Ramos (cell line): ENCODE data around the gene ABHD1.
"Not testable (repeated sequence)": the region's sequence is repeated elsewhere in the genome, so short reads cannot be mapped to it uniquely, and the experiment has no call there.

Experiments
- in situ Hi-C: fragments of 300-500 bp; cut with MboI; formaldehyde crosslinking; loops from one replicate; pipeline ENCODE4 v1.14.3; 2022; ENCODE audit warnings: low sequenced_read_pairs; ENCODE audit not compliant: unreplicated experiment

The ABHD1 gene

GRCh38 chr2:27123302-27124150 lies at the start of gene ABHD1:
Gene ABHD1, plus strand, starts transcription at chr2:27123815. Its CDS starts 134 bp downstream, at chr2:27123949.
- in situ Hi-C loops = no loop called here

GRCh38 chr2:27074738-27075565 lies 48.7 kb upstream of the ABHD1 start:
- in situ Hi-C loops = no loop called here

- in situ Hi-C loops = not testable (repeated sequence)
Measured at GRCh38 chr2:27075566-27075871, 48.1 kb upstream of the ABHD1 start.

DNA sequence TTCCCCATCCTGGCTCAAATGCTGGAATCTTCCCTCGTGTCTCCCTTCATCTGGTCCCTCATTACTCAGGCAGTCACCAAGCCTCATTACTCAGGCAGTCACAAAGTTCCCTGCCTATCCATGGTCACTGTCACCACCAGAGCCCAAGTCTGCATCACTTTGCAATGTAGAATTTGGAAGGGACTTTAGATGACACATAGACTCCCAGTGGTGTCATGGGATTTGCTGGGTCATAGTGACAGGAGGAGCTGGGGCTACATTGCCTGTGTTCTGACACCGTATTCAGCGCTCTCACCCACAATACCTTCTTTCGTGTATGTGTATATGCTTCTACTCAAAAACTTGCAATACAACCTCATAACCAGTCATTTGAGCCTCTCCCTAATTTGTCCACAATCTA lies 47.3 kb upstream of the ABHD1 start:
- in situ Hi-C loops = no loop called here

DNA sequence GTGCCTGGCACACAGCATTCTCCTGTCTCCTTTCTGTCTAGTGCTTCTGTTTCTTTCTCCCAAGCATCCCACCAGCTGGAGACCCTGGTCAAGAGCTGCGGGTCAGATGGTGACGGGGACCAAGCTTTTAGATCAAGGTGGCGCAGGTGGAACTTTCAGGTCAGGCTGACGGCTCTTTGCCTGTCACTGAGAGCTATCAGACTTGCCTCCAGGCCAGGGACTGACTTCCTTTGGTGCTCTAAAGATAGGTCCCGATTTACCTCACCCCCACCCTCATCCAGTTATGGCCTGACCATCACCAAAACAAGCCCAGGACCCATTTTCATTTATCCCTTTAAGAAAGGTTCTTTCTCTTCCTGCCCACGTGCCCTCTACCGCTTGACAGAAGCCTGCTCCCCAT lies 46.4 kb upstream of the ABHD1 start:
- in situ Hi-C loops = no loop called here

DNA sequence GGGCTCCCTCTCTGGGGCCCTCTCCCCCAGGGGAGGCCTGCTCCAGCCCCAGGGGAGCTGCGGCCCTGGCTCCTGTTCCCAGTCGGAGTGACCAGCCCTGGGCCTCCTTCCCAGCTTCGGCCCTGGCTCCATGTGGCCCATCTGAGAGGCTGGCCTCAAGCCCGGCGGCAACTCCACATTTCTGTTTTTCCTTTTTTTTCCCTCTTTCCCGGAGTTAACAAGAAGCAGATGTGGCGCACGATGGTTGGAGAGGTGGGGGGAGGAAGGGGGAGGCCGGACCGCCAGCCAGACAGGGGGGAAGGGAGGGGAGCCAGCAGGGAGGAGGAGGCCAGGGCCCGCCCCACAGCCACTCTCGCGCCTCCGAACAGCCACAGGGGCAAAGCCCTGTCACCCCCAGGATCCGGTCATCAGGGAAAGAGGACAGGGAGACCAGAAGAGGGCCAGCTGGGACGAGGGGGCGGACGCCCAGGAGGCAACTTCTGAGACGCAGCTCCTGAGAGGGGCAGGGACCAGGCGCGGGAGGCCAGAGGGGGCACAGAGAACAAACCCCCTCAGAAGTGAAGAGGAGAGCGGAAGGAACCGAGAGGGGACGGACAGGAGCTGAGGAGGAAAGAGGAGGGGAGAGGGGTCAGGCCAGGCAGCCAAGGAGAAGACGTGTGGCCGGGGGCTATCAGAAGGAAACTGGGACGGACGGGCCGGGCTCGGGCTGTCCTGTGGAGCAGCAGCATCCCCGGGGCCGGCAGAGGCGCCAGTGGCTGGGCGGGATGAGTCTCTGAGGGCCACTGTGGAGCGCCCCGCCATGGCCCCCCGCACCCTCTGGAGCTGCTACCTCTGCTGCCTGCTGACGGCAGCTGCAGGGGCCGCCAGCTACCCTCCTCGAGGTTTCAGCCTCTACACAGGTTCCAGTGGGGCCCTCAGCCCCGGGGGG lies 45.1 kb upstream of the ABHD1 start, which contains the start of gene EMILIN1:
EMILIN1 (plus strand) TSS at position 349 of the 928 bp plus-strand sequence; CDS start at position 800, 451 bp downstream.
- in situ Hi-C loops = no loop called here

DNA sequence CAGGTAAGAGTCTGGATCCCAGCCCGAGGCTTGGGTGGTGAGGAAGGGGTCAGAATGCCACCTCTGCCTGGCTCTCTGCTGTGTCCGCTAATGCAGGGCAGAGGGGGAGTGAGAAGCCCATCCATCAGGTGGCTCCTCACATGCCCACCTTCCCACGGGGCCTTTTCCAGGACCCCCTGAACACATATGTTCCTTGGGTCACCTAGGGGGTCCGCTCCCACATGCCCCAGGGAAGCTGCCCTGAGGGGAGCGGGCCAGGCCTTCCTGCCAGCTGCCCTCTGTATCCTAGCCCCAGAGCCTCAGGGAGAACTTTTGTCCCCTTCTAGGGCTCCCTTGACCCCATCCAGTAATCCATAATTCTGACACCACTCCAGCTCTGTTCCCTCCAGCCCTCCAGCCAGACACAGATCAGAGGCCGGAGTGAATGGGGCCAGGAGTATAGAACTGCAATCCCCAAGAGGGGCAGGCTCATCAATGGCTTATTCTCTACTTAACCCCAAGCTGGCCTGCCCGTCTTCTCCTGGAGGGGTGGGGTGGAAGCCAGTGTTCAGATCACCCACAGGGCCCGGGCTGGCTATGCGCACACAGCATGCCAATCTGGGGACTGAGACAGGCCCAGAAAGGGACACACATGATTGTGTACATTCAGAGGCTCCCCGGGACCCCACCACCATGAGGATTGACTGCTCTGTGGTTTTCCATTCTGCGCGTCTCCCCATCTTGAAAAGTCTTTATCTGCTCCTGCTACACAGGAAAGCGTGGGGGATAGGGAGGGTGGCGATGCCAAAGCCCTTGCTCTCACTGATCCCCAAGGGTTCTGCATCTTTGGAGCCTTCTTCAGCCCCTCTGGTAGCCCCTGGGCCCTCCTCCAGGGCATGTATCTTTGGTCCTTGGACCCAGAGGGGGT lies 44.1 kb upstream of the ABHD1 start:
- in situ Hi-C loops = loop anchor here (10.0 kb wide), 1 partner anchor 115 kb away; no protein-coding TSS in a partner anchor

DNA sequence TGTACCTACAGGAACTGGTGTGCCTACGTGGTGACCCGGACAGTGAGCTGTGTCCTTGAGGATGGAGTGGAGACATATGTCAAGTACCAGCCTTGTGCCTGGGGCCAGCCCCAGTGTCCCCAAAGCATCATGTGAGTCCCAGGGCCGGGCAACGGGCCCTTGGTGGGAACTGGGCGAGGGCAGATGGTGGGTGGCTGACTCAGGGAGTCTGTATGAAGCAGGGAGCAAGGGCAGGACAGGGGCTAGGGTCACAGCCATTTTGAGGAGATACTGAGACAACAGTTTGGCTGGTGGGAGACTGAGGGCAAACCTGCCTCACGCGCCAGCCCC lies 43.5 kb upstream of the ABHD1 start:
- in situ Hi-C loops = loop anchor here (10.0 kb wide), 1 partner anchor 115 kb away; no protein-coding TSS in a partner anchor

DNA sequence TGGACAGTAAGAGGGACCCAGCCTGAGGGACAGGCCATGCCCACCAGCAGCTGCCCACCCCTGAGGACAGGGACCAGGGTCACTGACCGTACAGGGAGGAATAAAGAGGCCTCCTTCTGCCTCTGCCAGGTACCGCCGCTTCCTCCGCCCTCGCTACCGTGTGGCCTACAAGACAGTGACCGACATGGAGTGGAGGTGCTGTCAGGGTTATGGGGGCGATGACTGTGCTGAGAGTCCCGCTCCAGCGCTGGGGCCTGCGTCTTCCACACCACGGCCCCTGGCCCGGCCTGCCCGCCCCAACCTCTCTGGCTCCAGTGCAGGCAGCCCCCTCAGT lies 43.0 kb upstream of the ABHD1 start:
- in situ Hi-C loops = loop anchor here (10.0 kb wide), 1 partner anchor 116 kb away; no protein-coding TSS in a partner anchor

DNA sequence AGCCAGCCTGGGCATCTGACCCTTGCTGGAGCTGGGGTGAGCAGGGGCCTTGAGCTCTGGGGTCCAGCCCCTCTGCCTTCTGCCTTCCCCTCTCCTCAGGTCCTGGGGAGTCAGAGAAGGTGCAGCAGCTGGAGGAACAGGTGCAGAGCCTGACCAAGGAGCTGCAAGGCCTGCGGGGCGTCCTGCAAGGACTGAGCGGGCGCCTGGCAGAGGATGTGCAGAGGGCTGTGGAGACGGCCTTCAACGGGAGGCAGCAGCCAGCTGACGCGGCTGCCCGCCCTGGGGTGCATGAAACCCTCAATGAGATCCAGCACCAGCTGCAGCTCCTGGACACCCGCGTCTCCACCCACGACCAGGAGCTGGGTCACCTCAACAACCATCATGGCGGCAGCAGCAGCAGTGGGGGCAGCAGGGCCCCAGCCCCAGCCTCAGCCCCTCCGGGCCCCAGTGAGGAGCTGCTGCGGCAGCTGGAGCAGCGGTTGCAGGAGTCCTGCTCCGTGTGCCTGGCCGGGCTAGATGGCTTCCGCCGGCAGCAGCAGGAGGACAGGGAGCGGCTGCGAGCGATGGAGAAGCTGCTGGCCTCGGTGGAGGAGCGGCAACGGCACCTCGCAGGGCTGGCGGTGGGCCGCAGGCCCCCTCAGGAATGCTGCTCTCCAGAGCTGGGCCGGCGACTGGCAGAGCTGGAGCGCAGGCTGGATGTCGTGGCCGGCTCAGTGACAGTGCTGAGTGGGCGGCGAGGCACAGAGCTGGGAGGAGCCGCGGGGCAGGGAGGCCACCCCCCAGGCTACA lies 41.4 kb upstream of the ABHD1 start:
- in situ Hi-C loops = loop anchor here (10.0 kb wide), 1 partner anchor 117 kb away; no protein-coding TSS in a partner anchor

DNA sequence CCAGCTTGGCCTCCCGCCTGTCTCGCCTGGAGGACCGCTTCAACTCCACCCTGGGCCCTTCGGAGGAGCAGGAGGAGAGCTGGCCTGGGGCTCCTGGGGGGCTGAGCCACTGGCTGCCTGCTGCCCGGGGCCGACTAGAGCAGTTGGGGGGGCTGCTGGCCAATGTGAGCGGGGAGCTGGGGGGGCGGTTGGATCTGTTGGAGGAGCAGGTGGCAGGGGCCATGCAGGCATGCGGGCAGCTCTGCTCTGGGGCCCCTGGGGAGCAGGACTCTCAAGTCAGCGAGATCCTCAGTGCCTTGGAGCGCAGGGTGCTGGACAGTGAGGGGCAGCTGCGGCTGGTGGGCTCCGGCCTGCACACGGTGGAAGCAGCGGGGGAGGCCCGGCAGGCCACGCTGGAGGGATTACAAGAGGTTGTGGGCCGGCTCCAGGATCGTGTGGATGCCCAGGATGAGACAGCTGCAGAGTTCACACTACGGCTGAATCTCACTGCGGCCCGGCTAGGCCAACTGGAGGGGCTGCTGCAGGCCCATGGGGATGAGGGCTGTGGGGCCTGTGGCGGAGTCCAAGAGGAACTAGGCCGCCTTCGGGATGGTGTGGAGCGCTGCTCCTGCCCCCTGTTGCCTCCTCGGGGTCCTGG lies 40.7 kb upstream of the ABHD1 start:
- in situ Hi-C loops = loop anchor here (10.0 kb wide), 1 partner anchor 118 kb away; no protein-coding TSS in a partner anchor

GRCh38 chr2:27083410-27084296 lies 40.0 kb upstream of the ABHD1 start:
- in situ Hi-C loops = loop anchor here (10.0 kb wide), 1 partner anchor 119 kb away; no protein-coding TSS in a partner anchor

- in situ Hi-C loops = loop anchor here (10.0 kb wide), 1 partner anchor 120 kb away; no protein-coding TSS in a partner anchor
Measured at GRCh38 chr2:27084297-27085061, 39.1 kb upstream of the ABHD1 start.

DNA sequence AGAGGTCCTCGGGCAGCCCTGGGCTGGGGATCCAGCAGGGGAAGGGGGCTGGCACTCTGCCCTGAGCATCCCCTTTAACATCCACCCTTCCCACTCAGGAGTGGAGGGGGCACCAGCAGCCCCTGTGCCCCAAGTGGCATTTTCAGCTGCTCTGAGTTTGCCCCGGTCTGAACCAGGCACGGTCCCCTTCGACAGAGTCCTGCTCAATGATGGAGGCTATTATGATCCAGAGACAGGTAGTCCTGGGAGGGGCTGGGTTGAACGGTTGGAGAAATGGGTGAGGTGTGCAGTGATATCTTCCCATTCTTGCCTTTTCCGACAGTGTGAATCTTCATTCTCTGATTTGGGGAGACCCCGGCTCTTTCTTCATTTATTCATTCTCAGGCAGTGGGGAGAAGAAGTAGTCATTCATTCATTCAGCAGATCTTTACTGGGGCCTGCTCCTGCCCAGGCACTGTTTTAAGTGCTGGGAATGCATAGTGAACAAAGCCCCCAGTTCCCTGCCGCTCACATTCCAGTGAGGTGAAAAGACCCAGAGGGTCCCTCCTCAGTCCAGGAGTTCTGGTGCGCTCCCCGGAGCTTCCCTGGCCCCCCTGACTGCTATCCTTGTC lies 38.4 kb upstream of the ABHD1 start:
- in situ Hi-C loops = loop anchor here (10.0 kb wide), 1 partner anchor 120 kb away; no protein-coding TSS in a partner anchor

- in situ Hi-C loops = loop anchor here (10.0 kb wide), 1 partner anchor 121 kb away; no protein-coding TSS in a partner anchor
Measured at GRCh38 chr2:27085673-27086089, 37.9 kb upstream of the ABHD1 start.
